ENCODE data around the gene EMP3. TPM values are rescaled to one million over a fixed set of nuclear protein-coding genes. Genes with fewer than 3 reads are reported as not detected.

The EMP3 gene
- total and polyA plus RNA-seq, 3 donors from 2014 or later, result 28.6 to 88.3 (median 31.3) TPM

- no peak for DNase-seq
- TF ChIP-seq POLR2A (IDR thresholded peaks at IDR 0.05) (no peak), CTCF (IDR thresholded peaks at IDR 0.05) (no peak)
- WGBS, 2 donors, result 66 to 73% methylated on average over 8 to 10 of the region's 10 CpGs
- no peaks in the 10 kb centered on the region for H3K27me3 ChIP-seq
- H3K36me3 ChIP-seq (ENCODE audit: low read depth, missing control alignments), result no peaks in the 10 kb centered on the region
- H3K27ac ChIP-seq, result no peak overlapping the region
- H3K9me3 ChIP-seq, result no peaks in the 10 kb centered on the region
- H3K4me1 ChIP-seq, result peaks cover 4% of the 10 kb centered on the region
- intact Hi-C loops (cut with DNase I; ENCODE audit: low total_unique reads), result no loop called here
- no peak overlapping the region for H3K4me3 ChIP-seq
Measured at GRCh38 chr19:48295458-48295857, 29.9 kb upstream of the EMP3 start.

DNA sequence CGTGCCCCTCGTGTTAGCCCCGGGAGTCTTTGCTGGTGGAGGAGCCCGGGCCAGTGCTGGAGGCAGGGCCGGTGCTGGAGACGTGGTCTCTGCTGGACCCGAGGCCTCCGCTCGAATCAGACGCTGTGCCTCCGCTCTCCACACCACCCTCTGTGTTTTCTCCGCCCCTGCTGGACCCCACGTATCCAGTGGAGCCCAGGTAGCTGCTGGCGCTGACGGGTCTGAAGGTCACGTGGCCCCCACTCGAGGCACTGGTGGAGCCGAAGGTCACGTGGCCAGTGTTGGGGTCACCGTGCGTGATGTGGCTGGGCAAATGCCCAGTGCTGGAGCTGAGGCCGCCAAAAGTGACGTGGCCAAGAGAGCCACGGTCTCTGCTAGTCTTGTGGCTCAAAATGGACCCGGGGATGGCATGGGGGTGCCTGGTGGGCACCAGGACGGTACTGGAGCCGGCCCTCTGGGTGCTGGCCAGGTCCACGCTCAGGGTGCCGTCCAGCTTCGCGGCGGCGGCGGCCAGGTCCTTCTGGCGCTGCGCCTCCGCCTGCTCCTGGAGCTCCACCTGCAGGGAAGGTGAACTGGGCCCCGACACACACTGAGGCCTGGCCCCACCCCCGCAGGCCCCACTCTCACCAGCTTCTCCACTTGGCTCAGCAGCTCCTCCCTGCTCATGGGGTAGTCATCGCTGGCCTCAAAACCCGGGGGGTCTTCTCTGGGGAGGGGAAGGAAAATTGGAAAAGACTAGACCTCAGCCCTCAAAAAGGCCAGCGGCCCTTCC, 28.2 kb upstream of the EMP3 start:
- Histone ChIP-seq H3K27me3 (no peaks in the 10 kb centered on the region), H3K4me1 (no peaks in the 10 kb centered on the region), H3K36me3 (ENCODE audit: low read depth, missing control alignments) (no peaks in the 10 kb centered on the region), H3K27ac (no peak overlapping the region), H3K4me3 (no peak overlapping the region), H3K9me3 (no peaks in the 10 kb centered on the region)
- TF ChIP-seq POLR2A (IDR thresholded peaks at IDR 0.05) (no peak), CTCF (IDR thresholded peaks at IDR 0.05) (no peak)
- intact Hi-C loops (cut with DNase I; ENCODE audit: low total_unique reads), result no loop called here
- DNase-seq, result no peak
- 88 to 91% methylated on average over 23 to 41 of the region's 42 CpGs for WGBS, 2 donors

DNA sequence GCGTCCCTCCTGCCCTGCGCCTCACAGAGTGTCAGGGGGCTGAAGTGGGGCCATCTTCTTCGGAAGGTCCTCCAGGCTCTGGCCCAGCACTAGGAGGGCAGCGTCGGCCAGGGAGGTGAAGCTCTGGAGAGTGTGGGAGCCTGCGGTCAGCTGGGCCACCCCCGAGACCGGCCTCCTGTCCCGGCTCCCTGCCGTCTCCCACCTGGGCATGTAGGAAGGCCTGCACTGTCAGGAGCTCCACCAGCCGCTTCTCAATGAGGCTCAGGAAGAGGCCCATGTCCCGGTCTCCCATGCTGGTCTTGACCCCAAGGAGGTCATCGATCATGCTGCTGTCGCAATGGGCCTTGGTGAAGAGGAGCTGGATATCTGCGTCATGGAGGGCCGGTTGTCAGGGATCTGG, 27.4 kb upstream of the EMP3 start:
- no peak for DNase-seq
- Histone ChIP-seq H3K9me3 (no peaks in the 10 kb centered on the region), H3K36me3 (ENCODE audit: low read depth, missing control alignments) (no peaks in the 10 kb centered on the region), H3K4me1 (no peaks in the 10 kb centered on the region), H3K27me3 (no peaks in the 10 kb centered on the region), H3K4me3 (no peak overlapping the region), H3K27ac (no peak overlapping the region)
- intact Hi-C loops (cut with DNase I; ENCODE audit: low total_unique reads), result no loop called here
- 93 to 97% methylated on average over 12 to 16 of the region's 16 CpGs for WGBS, 2 donors
- TF ChIP-seq CTCF (IDR thresholded peaks at IDR 0.05) (no peak), POLR2A (IDR thresholded peaks at IDR 0.05) (no peak)

DNA sequence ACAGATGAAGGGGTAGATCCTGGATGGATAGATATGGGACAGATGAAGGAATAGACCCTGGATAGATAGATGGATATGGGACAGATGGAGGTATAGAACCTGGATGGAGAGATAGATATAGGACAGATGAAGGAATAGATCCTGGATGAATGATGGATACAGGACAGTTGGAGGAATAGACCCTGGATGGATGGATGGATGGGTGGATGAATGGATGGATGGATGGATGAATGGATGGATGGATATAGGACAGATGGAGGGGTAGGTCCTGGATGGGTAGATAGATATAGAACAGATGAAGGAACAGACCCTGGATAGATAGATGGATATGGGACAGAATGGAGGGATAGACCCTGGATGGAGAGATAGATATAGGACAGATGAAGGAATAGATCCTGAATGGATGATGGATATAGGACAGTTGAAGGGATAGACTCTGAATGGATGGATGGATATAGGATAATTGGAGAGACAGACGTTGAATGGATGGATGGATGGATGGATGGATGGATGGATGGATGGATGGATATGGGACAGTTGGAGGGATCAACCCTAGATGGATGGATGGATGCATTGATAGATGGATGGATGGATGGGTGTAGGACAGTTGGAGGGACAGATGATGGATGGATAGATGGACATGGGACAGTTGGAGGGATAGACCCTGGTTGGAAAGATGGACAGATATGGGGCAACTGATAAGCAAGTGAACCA, 23.3 kb upstream of the EMP3 start:
- no peak for DNase-seq
- Histone ChIP-seq H3K4me3 (no peak overlapping the region), H3K27ac (no peak overlapping the region), H3K36me3 (ENCODE audit: low read depth, missing control alignments) (no peaks in the 10 kb centered on the region), H3K27me3 (no peaks in the 10 kb centered on the region), H3K4me1 (no peaks in the 10 kb centered on the region), H3K9me3 (no peaks in the 10 kb centered on the region)
- 90 to 96% methylated on average over 1 of the region's 1 CpG for WGBS, 2 donors
- no peak for TF ChIP-seq CTCF (IDR thresholded peaks at IDR 0.05)
- TF ChIP-seq POLR2A (IDR thresholded peaks at IDR 0.05), result no peak
- intact Hi-C loops (cut with DNase I; ENCODE audit: low total_unique reads), result no loop called here

Data from testis (tissue), 3 donors.